HL-60 (cell line): ENCODE results near the gene ARFIP1.

Experiments
- DNase-seq, 2 experiments: peaks; one replicate each; pipeline ENCODE4 v3.0.0-alpha.2; 2010 to 2020; ENCODE audit warnings: low read depth in 1 of 2, low spot score in 1 of 2
- H3K27ac ChIP-seq: fragments of 250-450 bp; sonication (Bioruptor Pico); replicated peaks from 2 replicates; pipeline ENCODE4 v1.5.1; 2020; ENCODE audit warnings: mild to moderate bottlenecking, moderate library complexity
- H3K27me3 ChIP-seq: fragments of 250-450 bp; sonication (Bioruptor Pico); 2 replicates; pipeline ENCODE4 v1.5.1; 2021; ENCODE audit warnings: mild to moderate bottlenecking, moderate library complexity; ENCODE audit not compliant: insufficient read depth, poor library complexity, severe bottlenecking
- H3K4me3 ChIP-seq: replicated peaks from 2 replicates; pipeline ENCODE4 v1.5.1; 2011; ENCODE audit warnings: mild to moderate bottlenecking, control low read depth, low read length; ENCODE audit not compliant: insufficient read depth
- CTCF ChIP-seq: IDR thresholded peaks from one replicate; pipeline ENCODE4 v1.5.1; 2011; ENCODE audit warnings: low read length, control low read depth, inconsistent platforms; ENCODE audit not compliant: insufficient read depth
- GABPA ChIP-seq: IDR thresholded peaks from 2 replicates; pipeline ENCODE4 v1.6.1; 2012; ENCODE audit warnings: low read depth
- POLR2AphosphoS5 ChIP-seq: IDR thresholded peaks from 2 replicates; pipeline ENCODE4 v1.6.1; 2012; ENCODE audit warnings: low read depth
- REST ChIP-seq: IDR thresholded peaks from 2 replicates; pipeline ENCODE4 v1.6.1; 2012; ENCODE audit warnings: low read depth; ENCODE audit not compliant: insufficient replicate concordance
- SPI1 ChIP-seq: IDR thresholded peaks from 2 replicates; pipeline ENCODE4 v1.6.1; 2012; ENCODE audit warnings: low read depth, mild to moderate bottlenecking, borderline replicate concordance

The ARFIP1 gene

GRCh38 chr4:152925851-152926250 lies 146.1 kb downstream of the ARFIP1 start:
- TF ChIP-seq GABPA (no peak), CTCF (no peak), REST (no peak), POLR2AphosphoS5 (no peak), SPI1 (no peak)
- DNase-seq, result no peak
- Histone ChIP-seq H3K27ac (no peak overlapping the region), H3K4me3 (no peak overlapping the region), H3K27me3 (no peaks in the 10 kb centered on the region)

- DNase-seq, result no peak
- no peak overlapping the region for H3K27ac ChIP-seq
- no peak overlapping the region for H3K4me3 ChIP-seq
- TF ChIP-seq REST, result no peak
- TF ChIP-seq SPI1, result no peak
- no peak for TF ChIP-seq GABPA
- TF ChIP-seq CTCF, result no peak
- TF ChIP-seq POLR2AphosphoS5, result no peak
- H3K27me3 ChIP-seq, result no peaks in the 10 kb centered on the region
Observed at GRCh38 chr4:152926959-152927358, 147.2 kb downstream of the ARFIP1 start.

- no peak for TF ChIP-seq POLR2AphosphoS5
- no peak for TF ChIP-seq SPI1
- no peak for TF ChIP-seq GABPA
- no peak for TF ChIP-seq CTCF
- no peak for TF ChIP-seq REST
- H3K27ac ChIP-seq, result no peak overlapping the region
- no peak overlapping the region for H3K4me3 ChIP-seq
- H3K27me3 ChIP-seq, result no peaks in the 10 kb centered on the region
- no peak for DNase-seq
Observed at GRCh38 chr4:152927737-152928136, 148.0 kb downstream of the ARFIP1 start.
